ENCODE measurements around the gene RFXAP.

- TF ChIP-seq POLR2A (IDR thresholded peaks at IDR 0.05) (no peak), CTCF (IDR thresholded peaks at IDR 0.05) (no peak)
Observed at GRCh38 chr13:36806102-36806501, 12.9 kb upstream of the RFXAP start.
